ENCODE data around the gene NATD1. TPM values are rescaled to one million over a fixed set of nuclear protein-coding genes. Genes with fewer than 3 reads are reported as not detected.
A peak's percentile ranks its signal among the peaks of the same experiment; 100 is the strongest.

NATD1 gene, protein sequence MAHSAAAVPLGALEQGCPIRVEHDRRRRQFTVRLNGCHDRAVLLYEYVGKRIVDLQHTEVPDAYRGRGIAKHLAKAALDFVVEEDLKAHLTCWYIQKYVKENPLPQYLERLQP
- 1.9 and 6.9 TPM in 2 replicates for total RNA-seq (2011; cell fraction: chromatin; rRNA removed; ENCODE audit: low replicate concordance)
- 5.3 and 5.5 TPM in 2 replicates for total RNA-seq (2011; cell fraction: nucleolus; rRNA removed)
- 3.2 and 3.4 TPM in 2 replicates for total RNA-seq (2011; cell fraction: nucleoplasm; rRNA removed)
- total RNA-seq (2014; rRNA removed) (2.3 and 2.9 TPM in 2 replicates), total RNA-seq (2014; rRNA removed; fragmentation: Illumina TruSeq; extraction: Trizol) (0.55 and 0.61 TPM in 2 replicates), total RNA-seq (2015; rRNA removed; fragmentation: Illumina TruSeq; extraction: Trizol) (0.65 and 0.72 TPM in 2 replicates), total RNA-seq (2021) (5.4 TPM in 2 replicates), polyA plus RNA-seq (2011; rRNA removed) (1.6 and 2.3 TPM in 2 replicates), polyA plus RNA-seq (2014; fragmentation: Illumina TruSeq; extraction: Trizol) (3.7 and 4.5 TPM in 2 replicates), polyA plus RNA-seq (2014; fragmentation: Nextera tagmentation; extraction: Ambion mirVana) (under 1 TPM; 0.24 to 0.52 TPM), polyA plus RNA-seq (2014; rRNA removed) (3.7 and 4.2 TPM in 2 replicates), polyA minus RNA-seq (2011; rRNA and poly(A)+ RNA removed) (0.90 and 1.3 TPM in 2 replicates), Bru-seq, nascent RNA (percentile 46 among the genes with signal in this experiment), BruChase-seq, experiment 1, labeled RNA remaining after a 2-hour chase (percentile 41 among the genes with signal in this experiment), BruChase-seq, experiment 2, labeled RNA remaining after a 6-hour chase (percentile 48 among the genes with signal in this experiment)
- polyA plus RNA-seq (2011; cell fraction: cytosol; rRNA removed) = 3.1 and 4.2 TPM in 2 replicates
- polyA plus RNA-seq (2011; cell fraction: nucleus; rRNA removed) = 1.5 and 2.5 TPM in 2 replicates
- 2.5 and 8.0 TPM in 2 replicates for polyA plus RNA-seq (2012)
- polyA minus RNA-seq (2011; cell fraction: cytosol; rRNA and poly(A)+ RNA removed) = 1.9 and 3.1 TPM in 2 replicates
- polyA minus RNA-seq (2011; cell fraction: nucleus; rRNA and poly(A)+ RNA removed) = 2.3 and 2.9 TPM in 2 replicates
- long read RNA-seq, experiment 1, full-length matches to known transcripts = 1 of 16 reads
- long read RNA-seq, experiment 1, partial matches to known transcripts = 0 of 16 reads
- long read RNA-seq, experiment 1, other reads (novel, unspliced or antisense) = 15 of 16 reads
- long read RNA-seq, experiment 2, full-length matches to known transcripts = 2 of 4 reads
- long read RNA-seq, experiment 2, partial matches to known transcripts = 0 of 4 reads
- long read RNA-seq, experiment 2, other reads (novel, unspliced or antisense) = 2 of 4 reads
- long read RNA-seq, experiment 3 = 0 reads

DNA sequence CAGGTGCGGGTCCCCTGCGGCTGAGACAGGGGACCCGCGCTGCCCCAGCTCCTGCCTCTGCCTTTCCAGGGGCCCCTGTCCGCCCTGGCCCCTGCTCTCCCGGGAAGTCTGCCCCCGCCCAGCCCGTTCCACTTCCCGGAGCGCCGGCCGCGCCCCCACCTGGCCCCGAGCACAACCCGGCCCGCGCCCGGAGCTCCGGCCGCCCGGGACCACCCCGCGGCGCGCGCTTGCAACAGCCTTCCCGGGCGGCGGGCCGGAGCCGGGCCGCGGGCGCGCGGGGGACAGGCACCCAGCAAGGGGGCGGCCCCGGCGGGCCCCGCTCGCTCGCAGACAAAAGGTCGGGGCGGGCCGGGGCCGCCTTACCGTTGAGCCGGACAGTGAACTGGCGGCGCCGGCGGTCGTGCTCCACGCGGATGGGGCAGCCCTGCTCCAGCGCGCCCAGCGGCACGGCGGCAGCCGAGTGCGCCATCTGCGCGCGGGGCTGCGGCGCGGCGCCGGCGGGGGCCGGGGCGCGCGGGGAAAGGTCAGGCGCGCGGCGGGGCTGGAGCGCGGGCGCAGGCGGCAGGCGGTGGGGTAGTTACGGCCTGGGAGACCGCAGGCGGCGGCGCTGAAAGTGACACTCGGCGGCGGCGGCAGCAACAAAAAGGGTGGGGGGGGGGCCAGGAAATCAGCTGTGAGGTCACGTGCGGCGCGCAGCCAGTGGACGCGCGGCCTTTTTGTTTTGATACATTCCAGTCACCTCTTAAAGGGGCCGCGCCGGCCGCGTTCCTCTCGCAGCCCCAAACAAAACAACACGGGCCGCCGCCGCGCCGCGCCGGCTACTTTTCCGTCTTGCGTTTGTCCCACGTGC, at the start of gene NATD1:
NATD1 (minus strand) TSS at position 615 of the 850 bp plus-strand sequence; CDS start at position 469, 146 bp downstream.
- H3K27ac ChIP-seq (ENCODE audit: extremely low read depth, low read depth, low read length) = peak within 1 kb of the TSS; percentile 57; the same call in 1 of the 3 replicates
- peak within 1 kb of the TSS; percentile 31 to 88; a peak in 3 of 4 replicates for H3K9ac ChIP-seq (ENCODE audit: insufficient read depth in 1 of 2, low read depth in 2 of 2, low read length in 2 of 2)
- H3K4me3 ChIP-seq = peak within 1 kb of the TSS; percentile 47
- CTCF ChIA-PET (ENCODE audit: low intra/inter-chr PET ratio) = no interaction called here
- WGBS (ENCODE audit: insufficient coverage, low coverage, missing lambda C conversion rate) = 0% methylated on average over 9 of the region's 117 CpGs
- POLR2A ChIA-PET = interaction anchor here (0.6 kb wide), 1 partner anchor 74 kb away, joined by 3 read pairs; no protein-coding TSS in a partner anchor
- no peaks in the 10 kb centered on the region for H3K79me2 ChIP-seq (ENCODE audit: control insufficient read depth, insufficient read depth, low read length)
- no peaks in the 10 kb centered on the region for H3K36me3 ChIP-seq (ENCODE audit: control insufficient read depth, insufficient read depth, low read length)
- peaks cover 4% of the 10 kb centered on the region; the same call in 1 of the 2 replicates for H4K20me1 ChIP-seq (replicated peaks; ENCODE audit: control insufficient read depth, insufficient read depth, low read length)
- H3K4me1 ChIP-seq (replicated peaks in 1 of 2; ENCODE audit: control insufficient read depth in 2 of 2, insufficient read depth in 2 of 2, low read length in 2 of 2) = peaks cover 12 to 23% of the 10 kb centered on the region in 2 experiments; a peak in 4 of 5 replicates
- H3K9me3 ChIP-seq (replicated peaks; ENCODE audit: control insufficient read depth, insufficient read depth, low read depth, low read length) = no peaks in the 10 kb centered on the region
- intact Hi-C loops (cut with micrococcal nuclease) (no loop called here), in situ Hi-C loops (cut with MboI) (no loop called here)
- DNase-seq (ENCODE audit: extremely low read depth in 1 of 4, low spot score in 3 of 4) (peak; percentile 79 to 87 (median 82)), FAIRE-seq (peak; percentile 69), ATAC-seq (peak; percentile 82)
- H3K9me1 ChIP-seq (ENCODE audit: control insufficient read depth, insufficient read depth, low read length) = no peaks in the 10 kb centered on the region
- H3K4me2 ChIP-seq (ENCODE audit: insufficient read depth, low read length) = peak within 1 kb of the TSS; percentile 82
- no TSS peak for BruUV-seq (replicated peaks)
- no peaks in the 10 kb centered on the region for H3K27me3 ChIP-seq (ENCODE audit: control insufficient read depth in 2 of 2, insufficient read depth in 2 of 2, low read length in 2 of 2)
- peak within 1 kb of the TSS; percentile 74 for H2AFZ ChIP-seq (ENCODE audit: low read depth, low read length)
- no peak for TF ChIP-seq ZC3H4 (CRISPR knock-in tag; IDR thresholded peaks at IDR 0.05; ENCODE audit: borderline replicate concordance)
- TF ChIP-seq ZNF407 (IDR thresholded peaks at IDR 0.05; ENCODE audit: low read depth) = no peak
- TF ChIP-seq SMARCA5 (IDR thresholded peaks at IDR 0.05) = no peak

Measured in K562 (cell line).